Measurements from ENCODE around the gene AFMID.

AFMID gene

GRCh38 chr17:78174870-78175642 lies 12.1 kb upstream of the AFMID start:
- no peak overlapping the region for H3K4me3 ChIP-seq (replicated peaks in 1 of 2; ENCODE audit: low read depth in 2 of 2, low read length in 2 of 2)
- DNase-seq (ENCODE audit: low read depth in 2 of 2), result no peak
- TF ChIP-seq CTCF (IDR thresholded peaks at IDR 0.05; ENCODE audit: low read depth, low read length), result no peak

DNA sequence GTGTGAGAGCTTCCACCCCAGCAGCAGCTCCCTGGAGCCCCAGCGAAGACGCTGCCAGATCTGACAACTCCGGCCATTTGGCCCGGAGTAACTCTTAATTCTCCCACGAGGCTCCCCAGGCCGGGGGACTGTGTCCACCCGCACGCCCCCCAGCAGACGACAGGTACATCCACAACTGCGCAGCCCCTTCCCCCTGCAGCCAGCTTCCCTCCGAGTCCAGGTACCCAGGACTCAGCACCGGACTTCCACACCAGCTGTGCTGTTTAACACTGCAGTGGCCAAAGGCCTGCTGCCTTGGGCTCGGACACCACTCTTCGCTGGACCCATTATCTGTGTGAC lies 11.6 kb upstream of the AFMID start:
- no peak for DNase-seq (ENCODE audit: low read depth in 2 of 2)
- no peak overlapping the region for H3K4me3 ChIP-seq (replicated peaks in 1 of 2; ENCODE audit: low read depth in 2 of 2, low read length in 2 of 2)
- TF ChIP-seq CTCF (IDR thresholded peaks at IDR 0.05; ENCODE audit: low read depth, low read length), result no peak

DNA sequence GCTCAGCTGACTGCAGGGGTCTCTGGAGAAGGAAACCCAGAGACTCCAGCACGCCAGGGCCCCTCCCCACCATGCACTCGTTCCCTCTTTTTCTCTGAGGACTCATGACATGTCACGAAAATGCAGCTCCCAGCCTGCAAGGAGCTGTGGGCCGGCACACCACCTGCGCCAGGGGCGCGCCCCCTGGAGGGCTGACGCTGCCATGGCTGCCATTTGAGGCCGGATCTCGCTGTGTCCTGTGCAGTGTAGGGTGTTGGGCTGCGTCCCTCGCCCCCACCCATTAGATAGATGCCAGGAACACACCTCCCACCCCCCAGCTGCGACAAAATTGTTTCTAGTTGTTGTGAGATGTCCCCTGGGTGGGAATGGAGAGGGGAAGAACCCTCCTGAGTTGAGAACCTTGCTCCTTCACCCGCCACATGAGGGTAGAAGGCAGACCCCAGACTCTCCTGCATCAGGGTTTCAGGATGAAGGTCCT lies 10.6 kb upstream of the AFMID start:
- peak; percentile 94 for TF ChIP-seq CTCF (IDR thresholded peaks at IDR 0.05; ENCODE audit: low read depth, low read length)
- H3K4me3 ChIP-seq (replicated peaks in 1 of 2; ENCODE audit: low read depth in 2 of 2, low read length in 2 of 2), result no peak overlapping the region
- peak; percentile 53 to 64 for DNase-seq (ENCODE audit: low read depth in 2 of 2)

DNA sequence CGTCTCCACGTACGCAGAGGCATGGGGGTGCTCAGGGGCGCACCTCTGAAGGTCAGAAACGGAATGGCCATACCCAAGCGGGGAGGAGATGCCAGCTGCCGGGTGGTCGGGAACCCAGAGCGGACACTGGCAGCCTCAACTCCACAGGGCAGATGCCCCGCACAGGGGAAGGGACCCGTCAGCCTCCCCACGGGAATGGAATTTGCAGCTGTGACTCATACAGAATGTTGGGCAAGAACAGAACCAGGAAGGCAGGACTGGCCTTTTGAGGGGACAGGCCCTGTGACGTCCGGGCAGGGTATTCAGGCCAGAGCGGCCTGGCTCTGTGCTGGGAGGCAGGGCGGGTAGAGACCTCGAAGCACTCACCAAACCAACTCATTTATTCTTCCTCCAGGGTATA lies 7.8 kb upstream of the AFMID start:
- H3K4me3 ChIP-seq (replicated peaks in 1 of 2; ENCODE audit: low read depth in 2 of 2, low read length in 2 of 2), result no peak overlapping the region
- no peak for TF ChIP-seq CTCF (IDR thresholded peaks at IDR 0.05; ENCODE audit: low read depth, low read length)
- DNase-seq (ENCODE audit: low read depth in 2 of 2), result peak; percentile 55 to 67

- no peak for TF ChIP-seq CTCF (IDR thresholded peaks at IDR 0.05; ENCODE audit: low read depth, low read length)
- DNase-seq (ENCODE audit: low read depth in 2 of 2), result no peak
- H3K4me3 ChIP-seq (replicated peaks in 1 of 2; ENCODE audit: low read depth in 2 of 2, low read length in 2 of 2), result no peak overlapping the region
Measured at GRCh38 chr17:78180083-78180482, 7.1 kb upstream of the AFMID start.

- no peak for DNase-seq (ENCODE audit: low read depth in 2 of 2)
- H3K4me3 ChIP-seq (replicated peaks in 1 of 2; ENCODE audit: low read depth in 2 of 2, low read length in 2 of 2), result no peak overlapping the region
- TF ChIP-seq CTCF (IDR thresholded peaks at IDR 0.05; ENCODE audit: low read depth, low read length), result no peak
Measured at GRCh38 chr17:78180508-78180907, 6.7 kb upstream of the AFMID start.

- no peak overlapping the region for H3K4me3 ChIP-seq (replicated peaks in 1 of 2; ENCODE audit: low read depth in 2 of 2, low read length in 2 of 2)
- TF ChIP-seq CTCF (IDR thresholded peaks at IDR 0.05; ENCODE audit: low read depth, low read length), result no peak
- DNase-seq (ENCODE audit: low read depth in 2 of 2), result no peak
Measured at GRCh38 chr17:78182504-78182903, 4.7 kb upstream of the AFMID start.
